HepG2 (cell line): ENCODE measurements around the gene ZNF813. TPM values are rescaled to one million over a fixed set of nuclear protein-coding genes. Genes with fewer than 3 reads are reported as not detected.
A peak's percentile ranks its signal among the peaks of the same experiment; 100 is the strongest.

Source experiments
- AHR ChIP-seq: IDR thresholded peaks from 2 replicates; pipeline ENCODE4 v1.6.1; 2018; ENCODE audit warnings: missing genetic modification reagents, missing compliant biosample characterization
- ASH2L ChIP-seq: fragments of 300-600, 200-600 bp; sonication (generic); IDR thresholded peaks from 2 replicates; pipeline ENCODE4 v1.7.0; 2017; ENCODE audit warnings: low read depth, mild to moderate bottlenecking, moderate library complexity, mixed read lengths, low read length; ENCODE audit not compliant: insufficient read length
- GATAD1 ChIP-seq: IDR thresholded peaks from 2 replicates; pipeline ENCODE4 v1.6.1; 2016; ENCODE audit warnings: missing genetic modification reagents, missing compliant biosample characterization
- GFI1 ChIP-seq: sonication (generic); formaldehyde crosslinking; IDR thresholded peaks from 2 replicates; pipeline ENCODE4 v1.5.0; 2020; ENCODE audit warnings: missing genetic modification reagents, mild to moderate bottlenecking, borderline replicate concordance
- HMG20A ChIP-seq: IDR thresholded peaks from 2 replicates; pipeline ENCODE4 v1.6.1; 2016; ENCODE audit warnings: borderline replicate concordance
- HMGXB3 ChIP-seq: sonication (generic); formaldehyde crosslinking; IDR thresholded peaks from 2 replicates; pipeline ENCODE4 v1.4.0; 2020; ENCODE audit warnings: missing genetic modification reagents, borderline replicate concordance
- PHF21A ChIP-seq: sonication (generic); formaldehyde crosslinking; IDR thresholded peaks from 2 replicates; pipeline ENCODE4 v1.5.0; 2020; ENCODE audit warnings: mild to moderate bottlenecking, missing genetic modification reagents
- RFX3 ChIP-seq: IDR thresholded peaks from 2 replicates; pipeline ENCODE4 v1.6.1; 2016; ENCODE audit warnings: missing biosample characterization, missing genetic modification reagents
- SAP130 ChIP-seq: IDR thresholded peaks from 2 replicates; pipeline ENCODE4 v1.6.1; 2016; ENCODE audit warnings: low read depth
- THAP11 ChIP-seq: IDR thresholded peaks from 2 replicates; pipeline ENCODE4 v1.6.1; 2016; ENCODE audit warnings: missing biosample characterization, missing genetic modification reagents
- THYN1 ChIP-seq: sonication (generic); formaldehyde crosslinking; IDR thresholded peaks from 2 replicates; pipeline ENCODE4 v1.8.1; 2023; ENCODE audit warnings: low read depth, mild to moderate bottlenecking, moderate library complexity, missing genetic modification reagents, borderline replicate concordance
- ZBTB34 ChIP-seq: sonication (generic); formaldehyde crosslinking; IDR thresholded peaks from 2 replicates; pipeline ENCODE4 v1.8.0; 2022; ENCODE audit warnings: mild to moderate bottlenecking, missing genetic modification reagents
- ZNF292 ChIP-seq: sonication (generic); formaldehyde crosslinking; IDR thresholded peaks from 2 replicates; pipeline ENCODE4 v1.8.1; 2022; ENCODE audit warnings: mild to moderate bottlenecking, low read depth, missing genetic modification reagents, borderline replicate concordance
- ZNF550 ChIP-seq: sonication (generic); formaldehyde crosslinking; IDR thresholded peaks from 2 replicates; pipeline ENCODE4 v1.4.0; 2020; ENCODE audit warnings: mild to moderate bottlenecking, missing genetic modification reagents, borderline replicate concordance
- ZNF567 ChIP-seq: sonication (generic); formaldehyde crosslinking; IDR thresholded peaks from 2 replicates; pipeline ENCODE4 v1.8.1; 2023; ENCODE audit warnings: mild to moderate bottlenecking, missing genetic modification reagents, borderline replicate concordance
- ZNF737 ChIP-seq: sonication (generic); formaldehyde crosslinking; IDR thresholded peaks from 2 replicates; pipeline ENCODE4 v1.5.0; 2020; ENCODE audit warnings: missing genetic modification reagents, mild to moderate bottlenecking, borderline replicate concordance
- ZSCAN21 ChIP-seq: sonication (generic); formaldehyde crosslinking; IDR thresholded peaks from 2 replicates; pipeline ENCODE4 v1.8.0; 2022; ENCODE audit warnings: mild to moderate bottlenecking, missing genetic modification reagents, moderate library complexity, borderline replicate concordance
- polyA plus RNA-seq, 8 experiments: library from polyadenylated mRNA; depleted of rRNA in 3 of 8; stranded (reverse) in 7 of 8; unstranded in 1 of 8; fragments of >200 nt; fragmentation: Illumina TruSeq in 4 of 8; extraction: Trizol in 4 of 8; gene quantifications; 2 replicates each; pipeline versions ENCODE4 v1.2.1 to v1.2.3, GENCODE V29; 2011 to 2016; ENCODE audit warnings: low read depth in 4 of 8, missing spikeins in 1 of 8, mixed read lengths in 1 of 8; ENCODE audit not compliant: insufficient read depth in 1 of 8
- total RNA-seq, 5 experiments: library from RNA; depleted of rRNA; stranded (reverse); fragments of >200 nt; fragmentation: Illumina TruSeq; extraction: Trizol; gene quantifications; 2 replicates each; pipeline ENCODE4 v1.2.3, GENCODE V29; 2016; ENCODE audit warnings: low read depth in 1 of 5
- TF ChIP-seq, protein P1 (sequence below): sonication (generic); formaldehyde crosslinking; IDR thresholded peaks from 2 replicates; pipeline ENCODE4 v1.4.0; 2020; ENCODE audit warnings: missing genetic modification reagents
- TF ChIP-seq, protein P2 (sequence below): sonication (generic); formaldehyde crosslinking; IDR thresholded peaks from 2 replicates; pipeline ENCODE4 v1.5.0; 2020; ENCODE audit warnings: mild to moderate bottlenecking, missing genetic modification reagents

The ZNF813 gene
- total and polyA plus RNA-seq, 2 of the 13 experiments (the other 11 are each of a cell fraction or from before 2014, with no cell fraction given) = 2.1 to 8.9 TPM

GRCh38 chr19:53537521-53538377 is 70.2 kb downstream of the ZNF813 start, which contains the start of gene ZNF331 (continued):
- TF ChIP-seq HMG20A (CRISPR knock-in tag) (no peak), ZBTB34 (no peak), ZNF292 (CRISPR knock-in tag) (no peak), ZSCAN21 (CRISPR knock-in tag) (peak; percentile 73; the same call in 1 of the 2 replicates), ZNF550 (CRISPR knock-in tag) (no peak), ZNF567 (CRISPR knock-in tag) (no peak), THAP11 (CRISPR knock-in tag) (peak; percentile 96), ZNF737 (no peak), SAP130 (peak; percentile 61; the same call in 1 of the 2 replicates), THYN1 (CRISPR knock-in tag) (no peak), GFI1 (no peak), ASH2L (peak; percentile 34), RFX3 (CRISPR knock-in tag) (no peak), GATAD1 (peak; percentile 37; the same call in 1 of the 2 replicates), AHR (CRISPR knock-in tag) (no peak), PHF21A (CRISPR knock-in tag) (0 out of 2 replicates have a peak, but pooled peaks have one; percentile 16), HMGXB3 (CRISPR knock-in tag) (no peak)
- TF ChIP-seq, protein P1, sequence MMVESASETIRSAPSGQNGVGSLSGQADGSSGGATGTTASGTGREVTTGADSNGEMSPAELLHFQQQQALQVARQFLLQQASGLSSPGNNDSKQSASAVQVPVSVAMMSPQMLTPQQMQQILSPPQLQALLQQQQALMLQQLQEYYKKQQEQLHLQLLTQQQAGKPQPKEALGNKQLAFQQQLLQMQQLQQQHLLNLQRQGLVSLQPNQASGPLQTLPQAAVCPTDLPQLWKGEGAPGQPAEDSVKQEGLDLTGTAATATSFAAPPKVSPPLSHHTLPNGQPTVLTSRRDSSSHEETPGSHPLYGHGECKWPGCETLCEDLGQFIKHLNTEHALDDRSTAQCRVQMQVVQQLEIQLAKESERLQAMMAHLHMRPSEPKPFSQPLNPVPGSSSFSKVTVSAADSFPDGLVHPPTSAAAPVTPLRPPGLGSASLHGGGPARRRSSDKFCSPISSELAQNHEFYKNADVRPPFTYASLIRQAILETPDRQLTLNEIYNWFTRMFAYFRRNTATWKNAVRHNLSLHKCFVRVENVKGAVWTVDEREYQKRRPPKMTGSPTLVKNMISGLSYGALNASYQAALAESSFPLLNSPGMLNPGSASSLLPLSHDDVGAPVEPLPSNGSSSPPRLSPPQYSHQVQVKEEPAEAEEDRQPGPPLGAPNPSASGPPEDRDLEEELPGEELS (CRISPR knock-in tag) = no peak
- TF ChIP-seq, protein P2, sequence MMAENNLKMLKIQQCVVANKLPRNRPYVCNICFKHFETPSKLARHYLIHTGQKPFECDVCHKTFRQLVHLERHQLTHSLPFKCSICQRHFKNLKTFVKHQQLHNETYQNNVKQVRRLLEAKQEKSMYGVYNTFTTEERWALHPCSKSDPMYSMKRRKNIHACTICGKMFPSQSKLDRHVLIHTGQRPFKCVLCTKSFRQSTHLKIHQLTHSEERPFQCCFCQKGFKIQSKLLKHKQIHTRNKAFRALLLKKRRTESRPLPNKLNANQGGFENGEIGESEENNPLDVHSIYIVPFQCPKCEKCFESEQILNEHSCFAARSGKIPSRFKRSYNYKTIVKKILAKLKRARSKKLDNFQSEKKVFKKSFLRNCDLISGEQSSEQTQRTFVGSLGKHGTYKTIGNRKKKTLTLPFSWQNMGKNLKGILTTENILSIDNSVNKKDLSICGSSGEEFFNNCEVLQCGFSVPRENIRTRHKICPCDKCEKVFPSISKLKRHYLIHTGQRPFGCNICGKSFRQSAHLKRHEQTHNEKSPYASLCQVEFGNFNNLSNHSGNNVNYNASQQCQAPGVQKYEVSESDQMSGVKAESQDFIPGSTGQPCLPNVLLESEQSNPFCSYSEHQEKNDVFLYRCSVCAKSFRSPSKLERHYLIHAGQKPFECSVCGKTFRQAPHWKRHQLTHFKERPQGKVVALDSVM (CRISPR knock-in tag) = no peak; the same call in 1 of the 2 replicates
